Esophagus muscularis mucosa (tissue), 4 donors: ENCODE data around the gene CLTB. TPM values are rescaled to one million over a fixed set of nuclear protein-coding genes. Genes with fewer than 3 reads are reported as not detected.

Source experiments
- DNase-seq: peaks from one replicate; pipeline ENCODE4 v3.0.0-alpha.2; 2017; ENCODE audit errors: extremely low spot score
- H3K27ac ChIP-seq, 4 donors: fragments of 200-600 bp; sonication (generic); replicated peaks in 1 of 4; 1 replicate in 3 of 4; 2 replicates in 1 of 4; pipeline ENCODE4 v1.5.1; 2016 to 2019; ENCODE audit warnings: mild to moderate bottlenecking in 1 of 4
- H3K27me3 ChIP-seq, 4 donors: fragments of 200-600 bp; sonication (generic); one replicate each; pipeline versions ENCODE4 v1.5.1 to v1.6.0; 2016 to 2019
- H3K36me3 ChIP-seq, 4 donors: fragments of 200-600 bp; sonication (generic); one replicate each; pipeline ENCODE4 v1.5.1; 2016 to 2019
- H3K4me1 ChIP-seq, 4 donors: fragments of 200-600 bp; sonication (generic); one replicate each; pipeline ENCODE4 v1.5.1; 2016 to 2019
- H3K4me3 ChIP-seq, 4 donors: fragments of 200-600 bp; sonication (generic); 1 replicate in 2 of 4; 2 replicates in 2 of 4; pipeline ENCODE4 v1.5.1; 2016 to 2019; ENCODE audit warnings: mild to moderate bottlenecking in 4 of 4, moderate library complexity in 1 of 4
- H3K9me3 ChIP-seq, 4 donors: fragments of 200-600 bp; sonication (generic); 1 replicate in 3 of 4; 2 replicates in 1 of 4; pipeline ENCODE4 v1.5.1; 2016 to 2019
- EP300 ChIP-seq: sonication (generic); formaldehyde crosslinking; IDR thresholded peaks from one replicate; pipeline ENCODE4 v1.6.1; 2017; ENCODE audit warnings: antibody characterized with exemption
- POLR2A ChIP-seq: fragments of 450-650 bp; IDR thresholded peaks from one replicate; pipeline ENCODE4 v1.6.1; 2017; ENCODE audit warnings: antibody characterized with exemption, moderate library complexity, mild to moderate bottlenecking, low read depth
- POLR2AphosphoS5 ChIP-seq, 2 donors: sonication (generic); formaldehyde crosslinking; IDR thresholded peaks; one replicate each; pipeline ENCODE4 v1.6.1; 2017; ENCODE audit warnings: antibody characterized with exemption in 2 of 2
- WGBS: methylation state at CpG from one replicate; pipeline ENCODE4 v1.1.5; 2018; 5-methylcytosine and 5-hydroxymethylcytosine counted together
- intact Hi-C: fragments of 100-400 bp; cut with DNase I; formaldehyde crosslinking; loops from one replicate; pipeline ENCODE4 v1.15.1; 2023
- total RNA-seq, 4 donors: library from RNA; depleted of rRNA; stranded (reverse); fragments of >200 nt; gene quantifications; one replicate each; pipeline versions ENCODE4 v1.1.0 to v1.2.1, GENCODE V29; 2016
- TF ChIP-seq, protein P1 (sequence below), 3 experiments: fragments of 200-600 bp in 2 of 3; fragments of 450-650 bp in 1 of 3; sonication (generic) in 2 of 3; IDR thresholded peaks; one replicate each; pipeline ENCODE4 v1.5.1; 2017 to 2019; ENCODE audit warnings: antibody characterized with exemption in 3 of 3, mild to moderate bottlenecking in 2 of 3, moderate library complexity in 1 of 3

CLTB gene
- total RNA-seq, 4 donors from 2014 or later: 220 to 267 (median 239) TPM

DNA sequence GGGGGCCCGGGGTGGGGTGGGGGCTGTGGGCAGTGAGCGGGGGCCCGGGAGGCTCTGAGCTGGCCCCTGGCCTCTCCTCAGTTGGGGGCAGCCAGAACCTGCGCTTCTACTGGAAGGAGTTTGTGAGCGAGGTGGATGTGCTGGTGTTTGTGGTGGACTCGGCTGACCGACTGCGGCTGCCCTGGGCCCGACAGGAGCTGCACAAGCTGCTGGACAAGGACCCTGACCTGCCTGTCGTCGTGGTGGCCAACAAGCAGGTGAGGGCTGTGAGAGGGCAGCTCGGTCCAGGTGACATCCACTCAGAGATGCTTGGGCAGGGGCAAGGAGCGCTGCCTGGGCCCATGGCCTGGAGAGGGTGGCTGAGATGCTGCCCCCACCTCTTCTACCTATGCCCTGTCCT is 47.6 kb downstream of the CLTB start:
- no peak overlapping the region for H3K4me3 ChIP-seq
- intact Hi-C loops: no loop called here
- 90% methylated on average over 9 of the region's 13 CpGs for WGBS
- H3K27me3 ChIP-seq: no peaks in the 10 kb centered on the region
- peaks cover 8 to 52% (median 40%) of the 10 kb centered on the region in 4 donors for H3K36me3 ChIP-seq
- TF ChIP-seq EP300: no peak
- TF ChIP-seq POLR2A: no peak
- no peak for TF ChIP-seq POLR2AphosphoS5 (IDR thresholded peaks at IDR 0.05)
- H3K27ac ChIP-seq: no peak overlapping the region
- DNase-seq: no peak
- no peaks in the 10 kb centered on the region for H3K9me3 ChIP-seq
- H3K4me1 ChIP-seq: peaks cover 32 to 51% (median 43%) of the 10 kb centered on the region in 4 donors

DNA sequence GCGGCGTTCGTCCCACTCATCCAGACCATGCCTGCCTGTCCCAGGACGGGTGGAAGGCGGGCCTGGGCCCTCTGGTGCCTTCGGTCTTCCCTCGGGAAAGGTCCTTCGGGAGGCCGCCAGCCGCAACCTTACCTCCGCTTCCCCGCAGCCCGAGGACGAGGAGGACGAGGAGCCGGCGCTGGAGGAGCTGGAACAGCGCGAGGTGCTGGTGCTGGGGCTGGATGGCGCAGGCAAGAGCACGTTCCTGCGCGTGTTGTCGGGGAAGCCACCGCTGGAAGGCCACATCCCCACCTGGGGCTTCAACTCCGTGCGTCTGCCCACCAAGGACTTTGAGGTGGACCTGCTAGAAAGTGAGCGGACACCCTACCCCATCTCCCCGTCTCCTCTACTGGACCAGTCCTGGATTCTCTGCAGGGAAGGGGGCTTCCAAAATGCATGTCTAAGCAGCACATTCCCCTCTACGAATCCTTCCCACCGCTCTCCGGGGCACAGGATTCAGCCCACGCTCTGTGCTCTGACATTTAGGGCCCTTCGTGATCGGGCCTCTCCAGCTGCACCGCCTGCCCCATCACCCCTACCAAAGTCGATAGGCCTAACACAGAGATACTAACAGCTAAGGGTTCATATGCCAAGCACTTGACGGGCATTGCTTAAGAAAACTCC is 50.0 kb downstream of the CLTB start:
- WGBS: 54% methylated on average over 32 of the region's 38 CpGs
- intact Hi-C loops: no loop called here
- no peak for DNase-seq
- peaks cover 14 to 40% (median 35%) of the 10 kb centered on the region in 4 donors for H3K4me1 ChIP-seq
- H3K9me3 ChIP-seq: no peaks in the 10 kb centered on the region
- peak overlapping the region; percentile 83 to 90 (median 88) for H3K27ac ChIP-seq
- H3K27me3 ChIP-seq: no peaks in the 10 kb centered on the region
- peaks cover 8 to 43% (median 32%) of the 10 kb centered on the region in 4 donors for H3K36me3 ChIP-seq
- TF ChIP-seq POLR2A (no peak), EP300 (no peak)
- TF ChIP-seq, protein P1, sequence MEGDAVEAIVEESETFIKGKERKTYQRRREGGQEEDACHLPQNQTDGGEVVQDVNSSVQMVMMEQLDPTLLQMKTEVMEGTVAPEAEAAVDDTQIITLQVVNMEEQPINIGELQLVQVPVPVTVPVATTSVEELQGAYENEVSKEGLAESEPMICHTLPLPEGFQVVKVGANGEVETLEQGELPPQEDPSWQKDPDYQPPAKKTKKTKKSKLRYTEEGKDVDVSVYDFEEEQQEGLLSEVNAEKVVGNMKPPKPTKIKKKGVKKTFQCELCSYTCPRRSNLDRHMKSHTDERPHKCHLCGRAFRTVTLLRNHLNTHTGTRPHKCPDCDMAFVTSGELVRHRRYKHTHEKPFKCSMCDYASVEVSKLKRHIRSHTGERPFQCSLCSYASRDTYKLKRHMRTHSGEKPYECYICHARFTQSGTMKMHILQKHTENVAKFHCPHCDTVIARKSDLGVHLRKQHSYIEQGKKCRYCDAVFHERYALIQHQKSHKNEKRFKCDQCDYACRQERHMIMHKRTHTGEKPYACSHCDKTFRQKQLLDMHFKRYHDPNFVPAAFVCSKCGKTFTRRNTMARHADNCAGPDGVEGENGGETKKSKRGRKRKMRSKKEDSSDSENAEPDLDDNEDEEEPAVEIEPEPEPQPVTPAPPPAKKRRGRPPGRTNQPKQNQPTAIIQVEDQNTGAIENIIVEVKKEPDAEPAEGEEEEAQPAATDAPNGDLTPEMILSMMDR (IDR thresholded peaks at IDR 0.05): no peak
- H3K4me3 ChIP-seq: peak overlapping the region; percentile 76 to 96 (median 94)

DNA sequence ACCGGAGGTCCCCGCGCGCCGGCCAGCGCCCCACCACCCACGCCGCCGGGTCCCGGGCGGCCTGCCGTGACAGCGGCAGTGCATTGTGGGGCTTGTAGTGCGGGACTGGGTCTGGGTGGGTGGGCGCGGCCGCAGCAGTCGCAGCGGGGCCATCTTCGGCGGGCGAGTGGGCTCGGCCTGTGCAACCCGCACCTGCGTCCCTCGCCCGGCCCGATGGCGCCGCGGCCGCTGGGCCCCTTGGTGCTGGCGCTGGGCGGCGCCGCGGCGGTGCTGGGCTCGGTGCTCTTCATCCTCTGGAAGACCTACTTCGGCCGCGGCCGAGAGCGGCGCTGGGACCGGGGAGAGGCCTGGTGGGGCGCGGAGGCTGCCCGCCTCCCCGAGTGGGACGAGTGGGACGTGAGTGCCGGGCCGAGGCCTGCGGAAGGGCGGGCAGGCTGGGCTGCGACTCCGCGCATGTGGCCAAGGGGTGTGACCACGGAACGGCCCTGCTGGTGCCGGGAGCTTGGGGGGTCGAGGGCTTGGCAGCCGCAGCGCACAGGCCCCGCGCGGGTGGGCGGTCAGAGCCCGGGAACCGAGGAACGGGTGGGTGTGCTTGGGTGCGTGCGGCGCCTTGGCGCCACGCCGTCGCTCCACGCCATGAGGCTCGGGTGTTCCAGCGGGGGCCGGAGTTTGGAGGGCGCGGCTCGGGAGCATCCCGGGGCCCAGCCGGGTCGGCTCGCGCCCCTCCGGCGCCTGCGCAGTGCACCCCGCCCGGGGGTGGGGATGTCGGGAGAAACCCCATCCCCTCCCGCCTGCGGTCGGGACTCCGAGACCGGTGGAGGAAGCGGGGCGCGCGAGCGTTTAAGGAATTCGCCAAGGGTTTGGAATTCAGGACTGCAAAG is 50.7 kb downstream of the CLTB start, which contains the start of gene ARL10:
Gene ARL10, plus strand, starts transcription at position 137 of the 881 bp plus-strand sequence. Its CDS starts 77 bp downstream, at position 214.
- peak within 1 kb of the TSS; percentile 83 to 90 (median 88) for H3K27ac ChIP-seq
- H3K27me3 ChIP-seq: no peaks in the 10 kb centered on the region
- peak; percentile 26 to 41 for TF ChIP-seq POLR2AphosphoS5 (IDR thresholded peaks at IDR 0.05)
- no peak for TF ChIP-seq EP300
- peak within 1 kb of the TSS; percentile 76 to 96 (median 94) for H3K4me3 ChIP-seq
- H3K36me3 ChIP-seq: peaks cover 8 to 36% (median 28%) of the 10 kb centered on the region in 4 donors
- WGBS: 0% methylated on average over 44 of the region's 108 CpGs
- no peak for DNase-seq
- intact Hi-C loops: no loop called here
- H3K4me1 ChIP-seq: peaks cover 14 to 44% (median 39%) of the 10 kb centered on the region in 4 donors
- no peaks in the 10 kb centered on the region for H3K9me3 ChIP-seq

DNA sequence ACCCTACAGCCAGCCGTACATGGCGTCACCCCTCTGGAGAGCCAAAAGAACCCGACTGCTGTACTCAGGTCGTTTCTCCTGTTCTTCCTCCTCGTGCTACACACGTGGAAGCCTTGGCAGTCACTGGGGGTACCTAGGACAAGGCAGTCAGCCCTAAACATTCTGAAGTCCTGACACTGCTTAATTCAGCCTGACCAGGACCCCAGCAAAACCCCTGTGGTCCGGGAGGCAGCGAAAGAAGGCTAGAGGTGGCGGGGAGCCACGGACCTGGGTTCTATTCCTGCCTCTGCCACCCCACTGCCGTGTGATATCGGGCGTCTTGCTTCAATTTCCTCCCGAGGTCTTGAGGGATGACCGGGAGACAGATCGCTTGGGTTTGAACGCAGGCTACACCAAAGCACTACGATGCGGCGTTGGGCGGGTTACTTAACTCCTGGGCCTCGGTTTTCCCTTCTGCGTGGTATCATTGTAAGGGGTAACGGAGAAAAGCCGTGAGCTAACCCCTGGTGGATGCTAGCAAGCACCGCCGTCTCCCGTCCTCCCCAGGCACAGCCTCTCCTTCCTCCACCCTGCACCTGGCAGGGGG is 51.5 kb downstream of the CLTB start:
- H3K27me3 ChIP-seq: no peaks in the 10 kb centered on the region
- peak overlapping the region; percentile 76 to 96 (median 94) for H3K4me3 ChIP-seq
- peaks cover 8 to 28% (median 23%) of the 10 kb centered on the region in 4 donors for H3K36me3 ChIP-seq
- DNase-seq: no peak
- intact Hi-C loops: no loop called here
- peaks cover 16 to 52% (median 46%) of the 10 kb centered on the region in 4 donors for H3K4me1 ChIP-seq
- WGBS: 29% methylated on average over 13 of the region's 28 CpGs
- H3K27ac ChIP-seq: peak overlapping the region; percentile 83 to 90 (median 88)
- H3K9me3 ChIP-seq: no peaks in the 10 kb centered on the region
- TF ChIP-seq EP300 (no peak), POLR2AphosphoS5 (IDR thresholded peaks at IDR 0.05) (peak; percentile 7 to 55)

DNA sequence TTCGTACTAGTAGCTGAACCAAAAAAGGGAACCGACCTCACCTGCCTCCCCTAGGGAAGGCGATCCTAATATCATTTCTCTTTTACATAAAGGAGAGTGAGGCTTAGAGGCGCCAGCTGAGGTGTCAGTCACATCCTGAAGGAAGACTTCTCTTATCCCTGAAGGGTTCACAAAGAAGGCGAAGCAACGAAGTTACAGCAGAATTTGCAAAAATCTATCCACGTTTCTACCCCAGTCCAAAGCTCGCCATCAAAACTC is 54.2 kb downstream of the CLTB start:
- intact Hi-C loops: no loop called here
- no peaks in the 10 kb centered on the region for H3K9me3 ChIP-seq
- peak overlapping the region; percentile 88 to 93 (median 90) for H3K4me3 ChIP-seq
- peaks cover 20 to 53% (median 51%) of the 10 kb centered on the region in 4 donors for H3K4me1 ChIP-seq
- 68% methylated on average over 8 of the region's 8 CpGs for WGBS
- peak overlapping the region; percentile 77 to 85 (median 84) for H3K27ac ChIP-seq
- DNase-seq: no peak
- H3K36me3 ChIP-seq: peaks cover 0 to 24% (median 13%) of the 10 kb centered on the region in 4 donors
- TF ChIP-seq POLR2AphosphoS5 (IDR thresholded peaks at IDR 0.05) (no peak), POLR2A (no peak), EP300 (no peak)
- TF ChIP-seq, protein P1 (IDR thresholded peaks at IDR 0.05): no peak
- H3K27me3 ChIP-seq: no peaks in the 10 kb centered on the region
